Heart right ventricle (tissue), 16 donors: ENCODE measurements around the gene BPIFB4. TPM values are rescaled to one million over a fixed set of nuclear protein-coding genes. Genes with fewer than 3 reads are reported as not detected.

Experiments
- ATAC-seq, 8 donors: fragments of 200-7000 bp; cut with Tn5 transposase; one replicate each; pipeline ENCODE4 v1.9.1; 2020; ENCODE audit warnings: mild to moderate bottlenecking in 8 of 8, moderate library complexity in 8 of 8, moderate number of reproducible peaks in 1 of 8
- DNase-seq, 2 donors: peaks; one replicate each; pipeline ENCODE4 v3.0.0-alpha.2; 2020
- H3K27ac ChIP-seq, 10 donors: fragments of 200-600 bp; sonication (generic) in 2 of 10; one replicate each; pipeline versions ENCODE4 v1.5.0 to v1.8.0; 2020 to 2022; ENCODE audit warnings: mild to moderate bottlenecking in 3 of 10
- H3K27me3 ChIP-seq, 7 donors: fragments of 200-600 bp; one replicate each; pipeline ENCODE4 v1.8.0; 2021 to 2022; ENCODE audit warnings: mild to moderate bottlenecking in 2 of 7
- H3K36me3 ChIP-seq, 9 donors: fragments of 200-600 bp; sonication (generic) in 1 of 9; one replicate each; pipeline versions ENCODE4 v1.5.0 to v1.8.0; 2020 to 2022; ENCODE audit warnings: mild to moderate bottlenecking in 2 of 9
- H3K4me1 ChIP-seq, 9 donors: fragments of 200-600 bp; sonication (generic) in 1 of 9; one replicate each; pipeline versions ENCODE4 v1.5.0 to v1.8.0; 2020 to 2022; ENCODE audit warnings: mild to moderate bottlenecking in 4 of 9
- H3K4me3 ChIP-seq, 10 donors: fragments of 200-600 bp; sonication (generic) in 2 of 10; one replicate each; pipeline versions ENCODE4 v1.5.0 to v1.8.0; 2020 to 2022; ENCODE audit warnings: mild to moderate bottlenecking in 7 of 10, moderate library complexity in 2 of 10
- H3K9me3 ChIP-seq, 11 donors: fragments of 200-600 bp in 10 of 11; sonication (generic) in 2 of 11; one replicate each; pipeline versions ENCODE4 v1.5.0 to v1.8.0; 2013 to 2022; ENCODE audit warnings: mild to moderate bottlenecking in 2 of 11, control low read depth in 1 of 11, moderate library complexity in 1 of 11
- whole genome bisulfite sequencing, 2 donors: extraction: QIAGEN DNeasy Blood & Tissue Kit; methylation state at CpG; one replicate each; pipeline ENCODE4 v1.1.7; 2013; ENCODE audit warnings: inconsistent platforms in 1 of 2; 5-methylcytosine and 5-hydroxymethylcytosine counted together
- intact Hi-C, 10 donors: fragments of 100-400 bp; cut with DNase I; formaldehyde crosslinking; loops; one replicate each; pipeline versions ENCODE4 v1.11.1 to v1.14.2; 2022
- polyA plus RNA-seq, 2 donors: library from polyadenylated mRNA; stranded (reverse); fragments of 200-250 nt; gene quantifications; one replicate each; pipeline ENCODE4 v1.2.3, GENCODE V29; 2013
- total RNA-seq, 10 donors: library from RNA; stranded (reverse); fragmentation: NEBNext Ultra II Directional in 3 of 10; extraction: Animal tissue kit (Norgen Biotek cat#: 25700) in 3 of 10; gene quantifications; one replicate each; pipeline versions ENCODE4 v1.2.1 to v1.2.4, GENCODE V29; 2021 to 2023
- TF ChIP-seq, protein P1 (sequence below), 9 donors: fragments of 200-600 bp; sonication (generic) in 2 of 9; IDR thresholded peaks; one replicate each; pipeline versions ENCODE4 v1.5.0 to v1.8.0; 2021 to 2022; ENCODE audit warnings: antibody characterized with exemption in 9 of 9, mild to moderate bottlenecking in 5 of 9, moderate library complexity in 1 of 9
- donor health status: Arrhythmogenic right ventricular cardiomyopathy.
- donor health status: ischemic (EF 13 %, LVEDD 7.1; RV severe dilation, severe dysfunction).
- donor health status: healthy with polysubstance abuse.
- donor health status: DM: no; HTN: yes; CAD: no.
- donor health status: DM: no; HTN: no; CAD: no.
- donor health status: ischemic (EF 25% LVEDD 6.9; RV normal size, moderate dysfunction).
- donor health status: ischemic (EF 25% LVEDD 5.7; RV mildly dilated, moderate dysfunction).
- donor health status: healthy.
- donor health status: DM: yes; HTN: yes; CAD: no.
- donor health status: Ischemic cardiomyopathy.
- donor health status: ischemic (EF 35%, LVEDD 5.7; RV mildly dilated, moderate dysfunction).
- donor health status: nonischemic (EF 11% LVEDD 7.7; RV severe dilation, severe dysfunction).
- donor health status: DM: yes; HTN: yes; CAD: no.
- donor health status: PGD.
- donor health status: ischemic (EF 29% LVEDD 5.4; RV normal size, mild dysfunction).
- donor health status: nonischemic (EF 23%, LVEDD 6.1; RV moderate dilation, normal function).

BPIFB4 gene
- total and polyA plus RNA-seq, 12 donors: not detected

DNA sequence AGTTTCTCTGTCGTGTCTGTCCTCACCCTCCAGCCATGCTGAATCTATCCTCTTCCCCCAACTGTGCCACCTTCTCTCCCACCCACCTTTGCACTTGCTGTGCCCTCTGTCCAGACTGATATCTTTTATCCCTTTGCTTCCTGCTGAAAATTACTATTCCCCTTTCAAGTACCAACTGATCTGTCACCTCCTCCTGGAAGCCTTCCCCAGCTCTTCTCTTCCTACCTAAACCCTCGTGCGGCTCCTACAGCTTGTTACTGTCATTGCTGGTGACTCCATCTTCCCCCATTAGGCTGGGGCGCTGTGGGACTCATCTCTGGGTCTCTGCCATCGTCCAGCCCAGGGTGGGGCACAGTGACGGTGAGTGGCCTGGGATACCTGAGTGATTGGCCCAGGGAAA is 46.9 kb upstream of the BPIFB4 start:
- TF ChIP-seq, protein P1, sequence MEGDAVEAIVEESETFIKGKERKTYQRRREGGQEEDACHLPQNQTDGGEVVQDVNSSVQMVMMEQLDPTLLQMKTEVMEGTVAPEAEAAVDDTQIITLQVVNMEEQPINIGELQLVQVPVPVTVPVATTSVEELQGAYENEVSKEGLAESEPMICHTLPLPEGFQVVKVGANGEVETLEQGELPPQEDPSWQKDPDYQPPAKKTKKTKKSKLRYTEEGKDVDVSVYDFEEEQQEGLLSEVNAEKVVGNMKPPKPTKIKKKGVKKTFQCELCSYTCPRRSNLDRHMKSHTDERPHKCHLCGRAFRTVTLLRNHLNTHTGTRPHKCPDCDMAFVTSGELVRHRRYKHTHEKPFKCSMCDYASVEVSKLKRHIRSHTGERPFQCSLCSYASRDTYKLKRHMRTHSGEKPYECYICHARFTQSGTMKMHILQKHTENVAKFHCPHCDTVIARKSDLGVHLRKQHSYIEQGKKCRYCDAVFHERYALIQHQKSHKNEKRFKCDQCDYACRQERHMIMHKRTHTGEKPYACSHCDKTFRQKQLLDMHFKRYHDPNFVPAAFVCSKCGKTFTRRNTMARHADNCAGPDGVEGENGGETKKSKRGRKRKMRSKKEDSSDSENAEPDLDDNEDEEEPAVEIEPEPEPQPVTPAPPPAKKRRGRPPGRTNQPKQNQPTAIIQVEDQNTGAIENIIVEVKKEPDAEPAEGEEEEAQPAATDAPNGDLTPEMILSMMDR (IDR thresholded peaks at IDR 0.05): no peak
- no peaks in the 10 kb centered on the region for H3K9me3 ChIP-seq
- H3K36me3 ChIP-seq: no peaks in the 10 kb centered on the region
- intact Hi-C loops: no loop called here
- no peak overlapping the region for H3K4me3 ChIP-seq
- ATAC-seq (no peak), DNase-seq (no peak)
- peaks cover 0 to 13% (median 6%) of the 10 kb centered on the region in 7 donors for H3K27me3 ChIP-seq
- H3K27ac ChIP-seq: no peak overlapping the region
- no peaks in the 10 kb centered on the region for H3K4me1 ChIP-seq
- 77 to 80% methylated on average over 6 of the region's 6 CpGs for WGBS, 2 donors

DNA sequence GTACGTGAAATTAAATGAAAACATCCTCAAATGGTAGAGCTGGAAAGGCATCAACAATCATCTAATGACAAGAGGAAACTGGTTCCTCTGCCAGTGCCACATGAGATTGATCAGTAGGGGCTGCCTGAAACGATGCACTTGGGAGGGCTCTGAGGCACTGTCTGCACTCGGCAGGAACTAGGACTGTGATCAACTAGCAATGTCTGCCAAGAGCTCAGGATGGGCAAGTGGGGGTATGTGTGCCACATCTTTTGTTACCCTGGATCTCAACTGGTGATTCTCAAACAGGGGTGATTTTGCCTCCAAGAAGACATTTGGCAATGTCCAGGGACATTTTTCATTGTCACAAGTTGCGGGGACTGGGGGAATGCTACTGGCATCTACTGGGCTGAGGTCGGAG is 46.1 kb upstream of the BPIFB4 start:
- Histone ChIP-seq H3K4me1 (no peaks in the 10 kb centered on the region), H3K27me3 (peaks cover 0 to 18% (median 3%) of the 10 kb centered on the region in 7 donors), H3K9me3 (no peaks in the 10 kb centered on the region), H3K27ac (no peak overlapping the region), H3K36me3 (no peaks in the 10 kb centered on the region), H3K4me3 (no peak overlapping the region)
- TF ChIP-seq, protein P1 (IDR thresholded peaks at IDR 0.05): no peak
- ATAC-seq: no peak
- no peak for DNase-seq
- intact Hi-C loops: no loop called here
- 58 to 71% methylated on average over 5 of the region's 5 CpGs for WGBS, 2 donors

DNA sequence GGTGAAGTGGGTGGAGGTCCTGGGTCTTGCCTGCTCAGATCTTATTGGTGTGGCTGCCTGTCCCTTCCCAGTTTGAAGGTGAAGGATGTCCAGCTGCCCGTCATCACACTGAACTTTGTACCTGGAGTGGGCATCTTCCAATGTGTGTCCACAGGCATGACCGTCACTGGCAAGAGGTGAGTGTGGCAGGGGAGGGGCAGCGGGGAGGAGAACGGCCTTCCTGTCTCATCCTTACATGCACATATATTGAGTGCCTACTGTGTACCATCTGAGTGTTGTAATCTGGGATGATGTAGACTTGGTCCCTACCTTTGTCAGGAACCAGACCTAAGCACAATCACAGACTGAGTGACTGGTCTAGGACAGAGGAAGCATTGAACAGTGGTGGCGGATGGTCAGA is 45.3 kb upstream of the BPIFB4 start:
- Histone ChIP-seq H3K36me3 (no peaks in the 10 kb centered on the region), H3K27ac (no peak overlapping the region), H3K4me3 (no peak overlapping the region), H3K9me3 (no peaks in the 10 kb centered on the region), H3K4me1 (no peaks in the 10 kb centered on the region), H3K27me3 (peaks cover 0 to 17% (median 0%) of the 10 kb centered on the region in 7 donors)
- no peak for ATAC-seq
- intact Hi-C loops: no loop called here
- 73 to 82% methylated on average over 5 of the region's 5 CpGs for WGBS, 2 donors
- TF ChIP-seq, protein P1 (IDR thresholded peaks at IDR 0.05): no peak
- DNase-seq: no peak

DNA sequence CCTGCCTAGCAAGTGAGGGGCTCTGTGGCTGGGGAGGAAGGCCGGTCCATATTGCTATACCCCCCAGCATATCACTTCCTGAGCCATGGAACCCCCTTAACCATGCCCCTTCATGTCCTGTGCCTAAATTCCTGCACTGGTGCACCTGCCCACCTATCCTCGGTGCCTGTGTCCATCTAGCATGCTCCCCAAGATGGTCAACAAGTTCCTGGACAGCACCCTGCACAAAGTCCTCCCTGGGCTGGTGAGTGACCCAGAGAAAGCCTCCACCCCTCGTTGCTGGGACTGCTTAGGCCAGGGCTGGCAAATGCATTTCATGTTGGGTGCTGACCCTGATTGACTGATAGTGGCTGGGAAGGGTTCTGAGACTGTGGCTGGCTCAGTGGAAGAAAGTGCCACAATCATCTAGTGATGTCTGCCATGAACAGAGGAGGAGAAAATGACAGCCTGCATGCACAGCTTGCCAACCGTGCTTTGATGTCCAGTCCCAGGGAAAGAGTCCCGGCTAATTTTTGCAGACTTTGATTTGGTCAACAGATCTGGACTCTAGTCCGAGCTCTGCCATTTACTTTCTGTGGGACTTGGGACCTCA is 44.4 kb upstream of the BPIFB4 start:
- Histone ChIP-seq H3K4me1 (no peaks in the 10 kb centered on the region), H3K27me3 (peaks cover 0 to 17% (median 0%) of the 10 kb centered on the region in 7 donors), H3K4me3 (no peak overlapping the region), H3K27ac (no peak overlapping the region), H3K36me3 (no peaks in the 10 kb centered on the region), H3K9me3 (no peaks in the 10 kb centered on the region)
- WGBS, 2 donors: 79 to 88% methylated on average over 6 of the region's 6 CpGs
- TF ChIP-seq, protein P1 (IDR thresholded peaks at IDR 0.05): no peak
- DNase-seq: no peak
- intact Hi-C loops: no loop called here
- no peak for ATAC-seq
